Hepatocyte (in vitro differentiated cells): ENCODE measurements around the gene APLN. TPM values are rescaled to one million over a fixed set of nuclear protein-coding genes. Genes with fewer than 3 reads are reported as not detected.

Experiments used
- DNase-seq: peaks from one replicate; pipeline ENCODE4 v3.0.0-alpha.2; 2016; ENCODE audit warnings: low spot score
- H2AFZ ChIP-seq: fragments of 200-600 bp; sonication (generic); 2 replicates; pipeline ENCODE4 v1.6.0; 2016; ENCODE audit warnings: antibody characterized with exemption, mild to moderate bottlenecking
- H3K27ac ChIP-seq: fragments of 200-600 bp; sonication (generic); 2 replicates; pipeline ENCODE4 v1.5.1; 2016; ENCODE audit warnings: mild to moderate bottlenecking
- H3K27me3 ChIP-seq: fragments of 200-600 bp; sonication (generic); 2 replicates; pipeline ENCODE4 v1.6.1; 2016
- H3K36me3 ChIP-seq: fragments of 200-600 bp; sonication (generic); replicated peaks from 2 replicates; pipeline ENCODE4 v1.5.1; 2016; ENCODE audit warnings: low read depth; ENCODE audit not compliant: insufficient read depth
- H3K4me1 ChIP-seq: fragments of 200-600 bp; sonication (generic); 2 replicates; pipeline ENCODE4 v1.5.1; 2016; ENCODE audit warnings: mild to moderate bottlenecking, moderate library complexity; ENCODE audit not compliant: insufficient read depth
- H3K4me2 ChIP-seq: fragments of 200-600 bp; sonication (generic); 2 replicates; pipeline ENCODE4 v1.6.0; 2016
- H3K4me3 ChIP-seq: fragments of 200-600 bp; sonication (generic); 2 replicates; pipeline ENCODE4 v1.5.1; 2016; ENCODE audit warnings: mild to moderate bottlenecking
- H3K79me2 ChIP-seq: fragments of 200-600 bp; sonication (generic); 2 replicates; pipeline ENCODE4 v1.6.0; 2017; ENCODE audit warnings: mild to moderate bottlenecking
- H3K9me2 ChIP-seq: fragments of 200-600 bp; sonication (generic); replicated peaks from 2 replicates; pipeline ENCODE4 v1.6.0; 2017; ENCODE audit warnings: mild to moderate bottlenecking; ENCODE audit not compliant: insufficient read depth
- H3K9me3 ChIP-seq: fragments of 200-600 bp; sonication (generic); 2 replicates; pipeline ENCODE4 v1.5.1; 2016; ENCODE audit warnings: low read depth, mild to moderate bottlenecking
- H4K20me1 ChIP-seq: fragments of 200-600 bp; sonication (generic); 2 replicates; pipeline ENCODE4 v1.6.0; 2016; ENCODE audit warnings: mild to moderate bottlenecking; ENCODE audit not compliant: insufficient read depth, poor library complexity, severe bottlenecking
- CTCF ChIP-seq: fragments of 200-600 bp; sonication (generic); IDR thresholded peaks from 2 replicates; pipeline ENCODE4 v1.5.1; 2016; ENCODE audit warnings: antibody characterized with exemption, mild to moderate bottlenecking; ENCODE audit not compliant: poor library complexity
- EZH2 ChIP-seq: fragments of 200-600 bp; sonication (generic); IDR thresholded peaks from 2 replicates; pipeline ENCODE4 v1.6.1; 2016; ENCODE audit warnings: antibody characterized with exemption, mild to moderate bottlenecking, borderline replicate concordance
- EZH2phosphoT487 ChIP-seq: fragments of 200-600 bp; sonication (generic); IDR thresholded peaks from one replicate; pipeline ENCODE4 v1.6.1; 2018; ENCODE audit warnings: antibody characterized with exemption, mild to moderate bottlenecking, low read depth, moderate library complexity; ENCODE audit not compliant: unreplicated experiment, severe bottlenecking
- WGBS: methylation state at CpG from one replicate; pipeline ENCODE4 v1.1.6; 2016; ENCODE audit warnings: low lambda C conversion rate; ENCODE audit errors: missing lambda C conversion rate; 5-methylcytosine and 5-hydroxymethylcytosine counted together
- polyA plus RNA-seq: library from polyadenylated mRNA; unstranded; fragments of >200 nt; fragmentation: Nextera tagmentation; extraction: Ambion mirVana; gene quantifications from 2 replicates; pipeline ENCODE4 v1.2.1, GENCODE V29; 2016
- total RNA-seq: library from RNA; depleted of rRNA; stranded (reverse); fragments of >200 nt; gene quantifications from 2 replicates; pipeline ENCODE4 v1.2.3, GENCODE V29; 2014

The APLN gene
- total and polyA plus RNA-seq, 2 experiments from 2014 or later = 0.30 TPM

DNA sequence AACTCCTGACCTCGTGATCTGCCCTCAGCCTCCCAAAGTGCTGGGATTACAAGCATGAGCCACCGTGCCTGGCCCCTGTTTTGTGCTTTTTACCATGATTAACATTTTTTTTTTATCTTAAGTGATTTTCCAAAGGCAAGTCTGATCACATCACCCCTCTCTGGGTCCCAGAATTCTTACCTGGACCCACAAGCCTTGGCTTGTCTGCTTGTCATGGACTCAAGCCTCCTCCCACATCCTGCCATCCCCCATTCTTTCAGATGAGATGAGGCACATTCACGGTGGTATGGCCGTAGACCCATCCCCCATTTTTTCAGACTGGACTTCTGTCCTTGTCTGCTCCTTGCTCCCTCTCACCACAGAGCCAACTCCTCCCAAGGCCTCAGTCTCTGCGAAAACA lies 55.3 kb downstream of the APLN start:
- DNase-seq = no peak
- 67% methylated on average over 5 of the region's 5 CpGs for WGBS
- Histone ChIP-seq H3K4me1 (no peaks in the 10 kb centered on the region), H3K4me2 (no peak overlapping the region), H3K27me3 (no peaks in the 10 kb centered on the region), H3K36me3 (no peaks in the 10 kb centered on the region), H3K27ac (no peak overlapping the region), H3K9me2 (no peaks in the 10 kb centered on the region), H4K20me1 (no peaks in the 10 kb centered on the region), H3K4me3 (no peak overlapping the region), H3K79me2 (no peaks in the 10 kb centered on the region), H3K9me3 (no peaks in the 10 kb centered on the region), H2AFZ (no peak overlapping the region)
- TF ChIP-seq EZH2phosphoT487 = no peak
- no peak for TF ChIP-seq CTCF
- TF ChIP-seq EZH2 = no peak

- no peaks in the 10 kb centered on the region for H3K9me2 ChIP-seq
- no peaks in the 10 kb centered on the region for H3K36me3 ChIP-seq
- H3K9me3 ChIP-seq = no peaks in the 10 kb centered on the region
- H3K27ac ChIP-seq = no peak overlapping the region
- TF ChIP-seq EZH2 (no peak), EZH2phosphoT487 (no peak), CTCF (no peak)
- H3K4me2 ChIP-seq = no peak overlapping the region
- H4K20me1 ChIP-seq = no peaks in the 10 kb centered on the region
- DNase-seq = no peak
- 68% methylated on average over 5 of the region's 5 CpGs for WGBS
- H3K4me1 ChIP-seq = no peaks in the 10 kb centered on the region
- no peak overlapping the region for H3K4me3 ChIP-seq
- no peaks in the 10 kb centered on the region for H3K27me3 ChIP-seq
- H3K79me2 ChIP-seq = no peaks in the 10 kb centered on the region
- H2AFZ ChIP-seq = no peak overlapping the region
Observed at GRCh38 chrX:129597905-129598304, 56.9 kb downstream of the APLN start.

- H3K4me3 ChIP-seq = no peak overlapping the region
- H2AFZ ChIP-seq = no peak overlapping the region
- H4K20me1 ChIP-seq = no peaks in the 10 kb centered on the region
- no peaks in the 10 kb centered on the region for H3K27me3 ChIP-seq
- no peaks in the 10 kb centered on the region for H3K36me3 ChIP-seq
- no peak for DNase-seq
- H3K9me2 ChIP-seq = no peaks in the 10 kb centered on the region
- no peaks in the 10 kb centered on the region for H3K79me2 ChIP-seq
- 78% methylated on average over 5 of the region's 5 CpGs for WGBS
- H3K27ac ChIP-seq = no peak overlapping the region
- TF ChIP-seq EZH2 (no peak), EZH2phosphoT487 (no peak)
- no peak overlapping the region for H3K4me2 ChIP-seq
- no peaks in the 10 kb centered on the region for H3K9me3 ChIP-seq
- H3K4me1 ChIP-seq = no peaks in the 10 kb centered on the region
Observed at GRCh38 chrX:129596077-129596476, 58.7 kb downstream of the APLN start.

Other genes with a start within 250 kb of the APLN start
- gene SMARCA1, start 131.5 kb downstream of the APLN start, total RNA-seq = 118 and 119 TPM in 2 replicates
- 66.7 and 69.0 TPM in 2 replicates for gene SMARCA1, start 131.5 kb downstream of the APLN start, polyA plus RNA-seq
- gene OCRL, start 114.7 kb downstream of the APLN start, total RNA-seq = 18.4 and 21.6 TPM in 2 replicates
- gene OCRL, start 114.7 kb downstream of the APLN start, polyA plus RNA-seq = 10.5 and 11.2 TPM in 2 replicates
- gene XPNPEP2, start 84.0 kb upstream of the APLN start, total RNA-seq = 21.9 and 24.1 TPM in 2 replicates
- gene XPNPEP2, start 84.0 kb upstream of the APLN start, polyA plus RNA-seq = 15.0 and 23.1 TPM in 2 replicates
- 0.67 and 0.76 TPM in 2 replicates for gene SASH3, start 125.0 kb upstream of the APLN start, total RNA-seq
- gene SASH3, start 125.0 kb upstream of the APLN start, polyA plus RNA-seq = 0.31 and 0.96 TPM in 2 replicates
- 48.6 and 49.8 TPM in 2 replicates for gene ZDHHC9, start 188.9 kb upstream of the APLN start, total RNA-seq
- gene ZDHHC9, start 188.9 kb upstream of the APLN start, polyA plus RNA-seq = 48.6 and 49.9 TPM in 2 replicates